Psoas muscle (tissue), 8 donors: ENCODE results near the gene ROBO2. TPM values are rescaled to one million over a fixed set of nuclear protein-coding genes. Genes with fewer than 3 reads are reported as not detected.

ENCODE experiments used
- ATAC-seq, 4 donors: fragments of 200-7000 bp; cut with Tn5 transposase; one replicate each; pipeline ENCODE4 v1.9.1; 2020; ENCODE audit warnings: moderate library complexity in 3 of 4, mild to moderate bottlenecking in 2 of 4
- DNase-seq, 2 donors: peaks; one replicate each; pipeline ENCODE4 v3.0.0-alpha.2; 2020
- H3K27ac ChIP-seq: fragments of 200-600 bp; one replicate; pipeline ENCODE4 v1.8.0; 2022
- H3K27me3 ChIP-seq, 3 donors: fragments of 200-600 bp in 1 of 3; one replicate each; pipeline versions ENCODE4 v1.6.1 to v1.8.0; 2013 to 2022; ENCODE audit warnings: low read length in 2 of 3, mild to moderate bottlenecking in 2 of 3, moderate library complexity in 1 of 3; ENCODE audit not compliant: insufficient read depth in 3 of 3
- H3K36me3 ChIP-seq, 2 donors: fragments of 200-600 bp in 1 of 2; one replicate each; pipeline versions ENCODE4 v1.6.1 to v1.8.0; 2013 to 2022; ENCODE audit warnings: low read depth in 1 of 2, mild to moderate bottlenecking in 1 of 2, moderate library complexity in 1 of 2; ENCODE audit not compliant: insufficient read depth in 1 of 2
- H3K4me1 ChIP-seq: fragments of 200-600 bp; one replicate; pipeline ENCODE4 v1.8.0; 2022
- H3K4me3 ChIP-seq: fragments of 200-600 bp; one replicate; pipeline ENCODE4 v1.8.0; 2022; ENCODE audit warnings: mild to moderate bottlenecking
- H3K9me3 ChIP-seq: fragments of 200-600 bp; one replicate; pipeline ENCODE4 v1.8.0; 2022
- CTCF ChIP-seq: fragments of 200-600 bp; IDR thresholded peaks from one replicate; pipeline ENCODE4 v1.8.0; 2022; ENCODE audit warnings: antibody characterized with exemption
- WGBS, 3 donors: extraction: QIAGEN DNeasy Blood & Tissue Kit; methylation state at CpG; one replicate each; pipeline versions ENCODE4 v1.1.6 to v1.1.7; 2013; 5-methylcytosine and 5-hydroxymethylcytosine counted together
- intact Hi-C, 2 donors: fragments of 100-400 bp; cut with DNase I; formaldehyde crosslinking; loops; one replicate each; pipeline versions ENCODE4 v1.11.0 to v1.14.2; 2022
- polyA plus RNA-seq, 3 donors: library from polyadenylated mRNA; stranded (reverse); fragments of 200-250 nt; gene quantifications; one replicate each; pipeline ENCODE4 v1.2.3, GENCODE V29; 2013
- total RNA-seq, 4 donors: library from RNA; stranded (reverse); fragmentation: NEBNext Ultra II Directional in 2 of 4; extraction: Animal tissue kit (Norgen Biotek cat#: 25700) in 2 of 4; gene quantifications; one replicate each; pipeline versions ENCODE4 v1.2.1 to v1.2.4, GENCODE V29; 2021 to 2023
- donor health status: healthy with polysubstance abuse.
- donor health status: DM: no; HTN: no; CAD: no; lungs with moderate emphysema.
- donor health status: Bipolar disorder and iron deficiency.
- donor health status: healthy.
- donor health status: DM: yes; HTN: yes; CAD: no.
- donor health status: DM: no; HTN: no; CAD: no.
- donor health status: DM: no; HTN: no; CAD: no.
- donor health status: DM: yes; HTN: yes; CAD: no.

Gene ROBO2
- total and polyA plus RNA-seq, 7 donors: 0.03 to 0.39 (median 0.09) TPM; not detected in 1

GRCh38 chr3:77259694-77260093 is 219.8 kb downstream of the ROBO2 start:
- TF ChIP-seq CTCF: no peak
- Histone ChIP-seq H3K9me3 (no peaks in the 10 kb centered on the region), H3K4me3 (no peak overlapping the region), H3K27me3 (no peaks in the 10 kb centered on the region), H3K27ac (no peak overlapping the region), H3K36me3 (no peaks in the 10 kb centered on the region), H3K4me1 (no peaks in the 10 kb centered on the region)
- DNase-seq (no peak), ATAC-seq (no peak)
- WGBS, 3 donors: 25 to 40% (median 28%) methylated on average over 6 of the region's 6 CpGs
- intact Hi-C loops: loop anchor here in 1 of 2 donors (5.0 kb wide), 1 partner anchor 222 kb away; no protein-coding TSS in a partner anchor

GRCh38 chr3:77262361-77262760 is 222.5 kb downstream of the ROBO2 start:
- intact Hi-C loops: no loop called here
- no peaks in the 10 kb centered on the region for H3K36me3 ChIP-seq
- ATAC-seq (no peak), DNase-seq (no peak)
- no peaks in the 10 kb centered on the region for H3K4me1 ChIP-seq
- no peaks in the 10 kb centered on the region for H3K9me3 ChIP-seq
- no peak overlapping the region for H3K4me3 ChIP-seq
- TF ChIP-seq CTCF: no peak
- WGBS, 3 donors: 86 to 97% (median 91%) methylated on average over 2 of the region's 2 CpGs
- H3K27ac ChIP-seq: no peak overlapping the region
- no peaks in the 10 kb centered on the region for H3K27me3 ChIP-seq

GRCh38 chr3:77267589-77267988 is 227.7 kb downstream of the ROBO2 start:
- no peaks in the 10 kb centered on the region for H3K4me1 ChIP-seq
- no peaks in the 10 kb centered on the region for H3K27me3 ChIP-seq
- TF ChIP-seq CTCF: no peak
- WGBS, 3 donors: 89 to 93% (median 91%) methylated on average over 3 of the region's 3 CpGs
- H3K9me3 ChIP-seq: no peaks in the 10 kb centered on the region
- no peaks in the 10 kb centered on the region for H3K36me3 ChIP-seq
- DNase-seq (no peak), ATAC-seq (no peak)
- intact Hi-C loops: no loop called here
- no peak overlapping the region for H3K27ac ChIP-seq
- H3K4me3 ChIP-seq: no peak overlapping the region

GRCh38 chr3:77271306-77271705 is 231.4 kb downstream of the ROBO2 start:
- no peak for TF ChIP-seq CTCF
- no peaks in the 10 kb centered on the region for H3K4me1 ChIP-seq
- ATAC-seq (no peak), DNase-seq (no peak)
- WGBS, 3 donors: 21 to 51% (median 37%) methylated on average over 1 of the region's 1 CpG
- H3K9me3 ChIP-seq: no peaks in the 10 kb centered on the region
- H3K27ac ChIP-seq: no peak overlapping the region
- H3K27me3 ChIP-seq: no peaks in the 10 kb centered on the region
- no peak overlapping the region for H3K4me3 ChIP-seq
- intact Hi-C loops: no loop called here
- H3K36me3 ChIP-seq: no peaks in the 10 kb centered on the region

GRCh38 chr3:77271711-77272110 is 231.8 kb downstream of the ROBO2 start:
- Histone ChIP-seq H3K27ac (no peak overlapping the region), H3K27me3 (no peaks in the 10 kb centered on the region), H3K4me1 (no peaks in the 10 kb centered on the region), H3K36me3 (no peaks in the 10 kb centered on the region), H3K4me3 (no peak overlapping the region), H3K9me3 (no peaks in the 10 kb centered on the region)
- ATAC-seq (no peak), DNase-seq (no peak)
- intact Hi-C loops: no loop called here
- WGBS, 3 donors: 49 to 55% (median 54%) methylated on average over 6 of the region's 6 CpGs
- TF ChIP-seq CTCF: no peak
